ENCODE results near the gene CUX1. TPM values are rescaled to one million over a fixed set of nuclear protein-coding genes. Genes with fewer than 3 reads are reported as not detected.

The CUX1 gene
- total RNA-seq, 1 donor from 2014 or later, result 66.4 TPM

GRCh38 chr7:102169651-102170392 is 352.4 kb downstream of the CUX1 start:
- Histone ChIP-seq H2AFZ (replicated peaks) (no peak overlapping the region), H3K27ac (peak overlapping the region; percentile 31), H3K36me3 (no peaks in the 10 kb centered on the region), H3K4me2 (no peak overlapping the region), H3K9ac (no peak overlapping the region), H3K4me3 (no peak overlapping the region), H3K4me1 (peaks cover 11% of the 10 kb centered on the region), H3K79me2 (ENCODE audit: low read depth) (no peaks in the 10 kb centered on the region), H4K20me1 (ENCODE audit: low read depth) (no peaks in the 10 kb centered on the region), H3F3A (ENCODE audit: low read depth) (no peaks in the 10 kb centered on the region), H3K27me3 (no peaks in the 10 kb centered on the region), H3K9me3 (ENCODE audit: low read depth) (no peaks in the 10 kb centered on the region)
- H3K4me1 Mint-ChIP-seq, result peaks cover 20% of the 10 kb centered on the region
- TF ChIP-seq EZH2 (IDR thresholded peaks at IDR 0.05), result no peak
- no peak for TF ChIP-seq CTCF (IDR thresholded peaks at IDR 0.05)
- no peak for TF ChIP-seq EZH2phosphoT487 (IDR thresholded peaks at IDR 0.05)
- no peak overlapping the region for H3K27ac Mint-ChIP-seq
- no peaks in the 10 kb centered on the region for H3K27me3 Mint-ChIP-seq (ENCODE audit: insufficient read depth, low read depth)
- no peaks in the 10 kb centered on the region for H3K9me3 Mint-ChIP-seq
- H3K4me3 Mint-ChIP-seq, result peak overlapping the region; percentile 58
- peaks cover 16% of the 10 kb centered on the region for H3K36me3 Mint-ChIP-seq
- DNase-seq (ENCODE audit: low spot score), result no peak

GRCh38 chr7:102170393-102170970 is 353.1 kb downstream of the CUX1 start:
- no peak overlapping the region for H3K4me2 ChIP-seq
- H4K20me1 ChIP-seq (ENCODE audit: low read depth), result no peaks in the 10 kb centered on the region
- no peaks in the 10 kb centered on the region for H3F3A ChIP-seq (ENCODE audit: low read depth)
- H3K27me3 ChIP-seq, result no peaks in the 10 kb centered on the region
- Mint-ChIP-seq H3K4me3 (peak overlapping the region; percentile 58), H3K27ac (peak overlapping the region; percentile 21), H3K27me3 (ENCODE audit: insufficient read depth, low read depth) (no peaks in the 10 kb centered on the region), H3K36me3 (peaks cover 18% of the 10 kb centered on the region), H3K9me3 (no peaks in the 10 kb centered on the region), H3K4me1 (peaks cover 20% of the 10 kb centered on the region)
- H3K36me3 ChIP-seq, result no peaks in the 10 kb centered on the region
- no peaks in the 10 kb centered on the region for H3K79me2 ChIP-seq (ENCODE audit: low read depth)
- no peak overlapping the region for H2AFZ ChIP-seq (replicated peaks)
- H3K4me3 ChIP-seq, result no peak overlapping the region
- H3K27ac ChIP-seq, result peak overlapping the region; percentile 31
- H3K9me3 ChIP-seq (ENCODE audit: low read depth), result no peaks in the 10 kb centered on the region
- H3K9ac ChIP-seq, result no peak overlapping the region
- DNase-seq (ENCODE audit: low spot score), result peak; percentile 42
- H3K4me1 ChIP-seq, result peaks cover 11% of the 10 kb centered on the region
- TF ChIP-seq EZH2 (IDR thresholded peaks at IDR 0.05), result no peak

GRCh38 chr7:102173669-102174068 is 356.2 kb downstream of the CUX1 start:
- TF ChIP-seq EZH2phosphoT487 (IDR thresholded peaks at IDR 0.05) (no peak), EZH2 (IDR thresholded peaks at IDR 0.05) (no peak), CTCF (IDR thresholded peaks at IDR 0.05) (no peak)
- Histone ChIP-seq H3K36me3 (no peaks in the 10 kb centered on the region), H3F3A (ENCODE audit: low read depth) (no peaks in the 10 kb centered on the region), H4K20me1 (ENCODE audit: low read depth) (no peaks in the 10 kb centered on the region), H3K27me3 (no peaks in the 10 kb centered on the region), H3K9me3 (ENCODE audit: low read depth) (no peaks in the 10 kb centered on the region), H3K9ac (no peak overlapping the region), H3K4me3 (no peak overlapping the region), H3K27ac (no peak overlapping the region), H3K4me1 (peaks cover 11% of the 10 kb centered on the region), H2AFZ (replicated peaks) (no peak overlapping the region), H3K4me2 (no peak overlapping the region), H3K79me2 (ENCODE audit: low read depth) (no peaks in the 10 kb centered on the region)
- Mint-ChIP-seq H3K9me3 (no peaks in the 10 kb centered on the region), H3K27me3 (ENCODE audit: insufficient read depth, low read depth) (peaks cover 2% of the 10 kb centered on the region), H3K4me1 (peaks cover 18% of the 10 kb centered on the region), H3K4me3 (no peak overlapping the region), H3K36me3 (peaks cover 20% of the 10 kb centered on the region), H3K27ac (no peak overlapping the region)
- no peak for DNase-seq (ENCODE audit: low spot score)

All from neural progenitor cell (in vitro differentiated cells).